Right cardiac atrium (tissue), 5 donors: ENCODE measurements around the gene MAPKAP1. TPM values are rescaled to one million over a fixed set of nuclear protein-coding genes. Genes with fewer than 3 reads are reported as not detected.
"Not testable (repeated sequence)": the region's sequence is repeated elsewhere in the genome, so short reads cannot be mapped to it uniquely, and the experiment has no call there.

ENCODE experiments used
- ATAC-seq, 2 donors: fragments of 200-7000 bp; cut with Tn5 transposase; one replicate each; pipeline versions ENCODE4 v1.8.0 to v1.9.1; 2020; ENCODE audit warnings: moderate library complexity in 2 of 2, mild to moderate bottlenecking in 1 of 2
- DNase-seq, 3 donors: peaks; one replicate each; pipeline ENCODE4 v3.0.0-alpha.2; 2020
- H3K27ac ChIP-seq: one replicate; pipeline ENCODE4 v1.5.1; 2013; ENCODE audit warnings: mild to moderate bottlenecking, low read length, control low read depth, moderate library complexity
- H3K27me3 ChIP-seq: one replicate; pipeline ENCODE4 v1.6.1; 2013; ENCODE audit not compliant: control insufficient read depth, insufficient read depth
- H3K4me1 ChIP-seq: one replicate; pipeline ENCODE4 v1.6.1; 2013; ENCODE audit warnings: low read length; ENCODE audit not compliant: control insufficient read depth, insufficient read depth
- H3K4me3 ChIP-seq: one replicate; pipeline ENCODE4 v1.5.1; 2013; ENCODE audit warnings: low read length, control low read depth
- H3K9me3 ChIP-seq: one replicate; pipeline ENCODE4 v1.6.1; 2013; ENCODE audit warnings: low read length; ENCODE audit not compliant: control insufficient read depth
- WGBS: extraction: QIAGEN DNeasy Blood & Tissue Kit; methylation state at CpG from one replicate; pipeline ENCODE4 v1.1.7; 2013; 5-methylcytosine and 5-hydroxymethylcytosine counted together
- intact Hi-C, 4 donors: fragments of 100-400 bp; cut with DNase I; formaldehyde crosslinking; loops; one replicate each; pipeline versions ENCODE4 v1.11.0 to v1.14.0; 2022 to 2023
- polyA plus RNA-seq: library from polyadenylated mRNA; stranded (reverse); fragments of 200-250 nt; gene quantifications from one replicate; pipeline ENCODE4 v1.2.3, GENCODE V29; 2013
- total RNA-seq, 4 donors: library from RNA; stranded (reverse); fragmentation: NEBNext Ultra II Directional; extraction: Animal tissue kit (Norgen Biotek cat#: 25700); gene quantifications; one replicate each; pipeline ENCODE4 v1.2.1, GENCODE V29; 2021
- donor health status: healthy with polysubstance abuse.
- donor health status: DM: no; HTN: yes; CAD: no.
- donor health status: DM: no; HTN: no; CAD: no.
- donor health status: DM: no; HTN: yes; CAD: no; lungs with severe emphysema.
- donor health status: DM: yes; HTN: yes; CAD: no.

Gene MAPKAP1
- total and polyA plus RNA-seq, 5 donors: 97.1 to 116 (median 108) TPM

DNA sequence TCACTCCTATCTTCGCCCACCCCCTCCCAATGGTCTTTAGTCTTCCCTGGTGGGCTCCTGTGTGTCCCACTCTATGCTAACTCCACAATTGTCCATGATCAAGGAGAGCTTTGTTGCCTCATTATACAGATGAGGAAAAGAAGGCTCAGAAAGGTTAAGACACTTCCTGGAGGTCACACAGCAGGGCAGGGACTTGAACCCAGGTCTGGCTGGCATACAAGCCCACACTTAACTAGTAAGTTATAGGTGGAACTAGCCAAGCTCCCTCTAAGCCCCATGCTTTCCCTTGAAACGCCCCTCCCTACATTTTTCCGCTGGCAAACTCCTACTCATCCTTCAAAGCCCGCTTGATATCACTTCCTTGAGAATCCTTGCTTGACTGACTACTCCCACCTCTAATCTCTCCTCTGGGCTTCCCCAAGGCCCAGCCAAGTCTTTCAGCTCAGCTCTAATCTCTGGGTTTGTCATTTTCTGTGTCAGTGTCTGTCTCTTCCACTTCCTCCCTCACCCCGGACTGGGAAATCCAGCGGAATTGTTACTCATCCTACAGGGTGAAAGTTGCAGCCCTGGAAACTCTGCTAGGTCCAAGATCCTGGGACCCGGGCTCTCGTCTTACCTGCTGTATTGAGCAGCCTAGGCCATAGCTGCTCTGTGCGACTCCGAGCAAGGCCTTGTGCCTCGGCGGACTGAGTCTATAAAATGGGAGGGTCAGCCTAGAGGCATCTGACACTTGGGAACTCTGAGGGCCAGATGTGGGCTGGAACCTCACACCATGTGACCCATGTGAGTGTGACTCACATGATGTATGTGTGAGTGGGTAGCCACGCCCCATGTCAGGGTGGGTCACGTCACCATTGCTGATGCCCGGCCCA lies 300.8 kb downstream of the MAPKAP1 start:
- intact Hi-C loops: loop anchor here (2.0 to 10.0 kb wide), 6 partner anchors 226 to 823 kb away; no protein-coding TSS in a partner anchor
- DNase-seq (no peak), ATAC-seq (no peak)
- Histone ChIP-seq H3K4me1 (no peaks in the 10 kb centered on the region), H3K27ac (no peak overlapping the region), H3K9me3 (no peaks in the 10 kb centered on the region), H3K27me3 (no peaks in the 10 kb centered on the region), H3K4me3 (no peak overlapping the region)
- 87% methylated on average over 15 of the region's 15 CpGs for WGBS

DNA sequence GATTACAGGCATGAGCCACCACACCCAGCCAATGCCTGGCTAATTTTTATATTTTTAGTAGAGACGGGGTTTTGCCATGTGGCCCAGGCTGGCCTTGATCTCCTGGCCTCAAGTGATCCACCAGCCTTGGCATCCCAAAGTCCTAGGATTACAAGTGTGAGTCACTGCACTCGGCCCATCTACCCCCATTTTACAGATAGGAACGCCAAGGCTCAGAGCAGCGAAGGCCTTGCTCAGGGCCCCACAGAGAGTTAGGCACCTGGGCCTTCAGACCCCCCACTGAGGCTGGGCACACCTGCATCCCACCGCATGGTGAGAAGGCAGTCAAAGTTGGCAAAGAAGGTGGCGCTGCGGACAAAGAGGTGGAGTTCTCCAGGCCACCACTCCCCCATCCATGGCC lies 302.3 kb downstream of the MAPKAP1 start:
- Histone ChIP-seq H3K9me3 (no peaks in the 10 kb centered on the region), H3K4me3 (no peak overlapping the region), H3K4me1 (no peaks in the 10 kb centered on the region), H3K27me3 (no peaks in the 10 kb centered on the region), H3K27ac (no peak overlapping the region)
- ATAC-seq (no peak), DNase-seq (no peak)
- intact Hi-C loops: loop anchor here in 3 of 4 donors (5.0 to 10.0 kb wide), 5 partner anchors 228 to 823 kb away; no protein-coding TSS in a partner anchor
- WGBS: 88% methylated on average over 7 of the region's 7 CpGs

DNA sequence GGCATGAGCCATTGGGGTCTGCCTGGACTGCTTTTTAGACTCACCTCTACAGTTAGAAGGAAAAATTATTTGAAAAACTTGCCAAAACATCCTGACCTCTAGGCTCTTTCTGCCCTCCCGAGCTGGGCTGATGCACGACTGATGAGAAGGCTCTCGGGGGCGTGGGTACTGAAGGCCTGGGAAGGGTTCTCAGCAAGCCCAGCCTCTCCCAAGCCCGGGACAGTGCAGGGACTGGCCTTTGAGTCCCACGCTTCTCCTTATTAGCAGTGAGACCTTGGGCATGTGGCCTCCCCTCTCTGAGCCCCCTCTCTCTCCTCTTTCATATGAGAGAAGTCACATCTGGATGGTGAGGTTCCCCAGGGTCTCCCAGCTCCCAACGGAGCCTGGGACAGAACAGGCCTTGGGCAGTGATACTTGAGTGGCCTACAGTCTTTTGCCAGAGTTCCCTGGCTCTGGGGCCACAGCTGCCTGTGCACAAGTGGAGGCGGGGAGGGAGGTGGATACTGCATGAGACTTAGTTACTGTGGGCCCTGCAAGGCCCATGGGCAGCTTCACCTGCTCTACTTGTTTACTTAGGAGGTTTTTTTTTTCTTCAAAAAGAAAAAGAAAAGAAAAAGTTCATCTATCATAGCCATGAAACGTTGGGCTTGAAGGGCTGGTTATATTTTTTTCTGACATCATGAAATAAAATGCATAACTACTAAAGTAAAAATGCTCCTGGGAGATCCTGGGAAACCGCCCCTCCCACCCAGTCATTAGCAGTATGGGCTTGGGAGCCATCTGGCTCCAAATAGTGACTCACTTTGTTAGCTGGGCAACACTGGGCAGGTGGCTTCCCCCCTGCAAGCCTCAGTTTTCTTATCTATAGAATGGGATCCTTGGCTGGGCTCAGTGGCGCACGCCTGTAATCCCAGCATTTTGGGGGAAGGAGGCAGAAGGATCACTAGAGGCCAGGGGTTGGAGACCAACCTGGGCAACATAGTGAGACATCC lies 306.0 kb downstream of the MAPKAP1 start:
- WGBS: 82% methylated on average over 12 of the region's 12 CpGs

DNA sequence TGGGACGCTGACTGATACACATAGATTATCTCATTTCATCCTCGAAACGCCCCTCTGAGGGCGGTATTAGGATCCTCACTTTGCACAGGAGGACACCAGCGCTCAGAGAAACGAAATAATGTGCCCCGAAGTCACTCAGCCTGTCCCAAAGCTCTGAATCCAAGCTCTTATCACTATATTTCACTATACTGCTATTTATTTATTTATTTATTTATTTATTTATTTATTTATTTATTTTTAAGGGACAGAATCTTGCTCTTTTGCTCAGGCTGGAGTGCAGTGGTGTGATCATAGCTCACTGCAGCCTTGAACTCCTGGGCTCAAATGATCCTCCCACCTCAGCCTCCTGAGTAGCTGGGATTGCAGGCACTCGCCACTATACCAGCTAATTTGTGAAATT lies 306.8 kb downstream of the MAPKAP1 start:
- intact Hi-C loops: loop anchor here in 2 of 4 donors (10.0 kb wide), 2 partner anchors 235 to 825 kb away; no protein-coding TSS in a partner anchor
- not testable (repeated sequence) for H3K4me1 ChIP-seq, DNase-seq, H3K4me3 ChIP-seq, ATAC-seq, H3K27ac ChIP-seq, H3K27me3 ChIP-seq, H3K9me3 ChIP-seq
- 87% methylated on average over 8 of the region's 8 CpGs for WGBS

More for the DNA sequence above, 306.0 kb downstream of the MAPKAP1 start:
- H3K27me3 ChIP-seq: no peaks in the 10 kb centered on the region
- no peak overlapping the region for H3K4me3 ChIP-seq
- no peaks in the 10 kb centered on the region for H3K9me3 ChIP-seq
- no peaks in the 10 kb centered on the region for H3K4me1 ChIP-seq
- ATAC-seq (no peak), DNase-seq (peak in 1 of 3 donors; percentile 22)
- intact Hi-C loops: loop anchor here in 2 of 4 donors (10.0 kb wide), 2 partner anchors 234 to 824 kb away; no protein-coding TSS in a partner anchor
- H3K27ac ChIP-seq: no peak overlapping the region

DNA sequence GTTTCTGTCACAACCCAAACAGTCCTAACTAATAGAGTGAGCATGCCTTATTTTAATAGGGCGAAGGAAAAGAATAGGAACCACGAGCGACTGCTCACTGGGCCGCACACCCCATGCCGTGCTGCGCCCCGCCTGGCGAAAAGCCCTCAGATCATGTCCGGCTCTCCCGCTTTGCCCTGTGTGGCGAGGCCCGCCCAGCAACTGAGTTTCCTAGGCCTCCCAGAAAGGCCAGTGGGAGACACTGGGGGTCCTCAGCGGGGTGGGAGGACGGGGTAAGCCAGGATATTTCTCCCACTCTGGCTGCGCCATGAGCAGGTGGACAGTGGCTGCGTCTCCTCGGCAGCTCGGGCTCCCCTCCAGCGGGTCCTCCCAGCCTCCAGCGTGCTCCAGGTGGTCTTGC lies 307.3 kb downstream of the MAPKAP1 start:
- WGBS: 94% methylated on average over 20 of the region's 20 CpGs
- DNase-seq (no peak), ATAC-seq (no peak)
- Histone ChIP-seq H3K4me1 (no peaks in the 10 kb centered on the region), H3K27ac (no peak overlapping the region), H3K4me3 (no peak overlapping the region), H3K27me3 (no peaks in the 10 kb centered on the region), H3K9me3 (no peaks in the 10 kb centered on the region)
- intact Hi-C loops: loop anchor here in 2 of 4 donors (10.0 kb wide), 2 partner anchors 235 to 825 kb away; no protein-coding TSS in a partner anchor

DNA sequence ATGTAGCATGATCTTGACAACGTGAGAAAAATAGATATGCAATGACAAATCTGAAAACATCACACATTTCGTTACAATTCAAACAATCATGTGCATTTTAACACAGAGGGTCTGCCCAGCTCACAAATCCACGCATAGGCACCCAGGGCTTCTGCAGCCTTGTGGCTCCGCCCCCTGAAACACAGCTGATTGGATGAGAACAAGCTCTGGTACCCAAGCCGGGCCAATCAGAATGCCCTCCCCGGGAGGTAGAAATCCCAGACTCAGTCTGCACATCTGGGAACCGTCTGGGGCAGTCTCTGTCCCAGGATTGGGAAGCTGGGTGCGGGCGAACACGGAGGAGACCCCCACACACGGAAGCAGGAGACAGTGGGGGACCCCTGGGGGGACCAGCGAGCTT lies 307.8 kb downstream of the MAPKAP1 start:
- DNase-seq (no peak), ATAC-seq (no peak)
- 91% methylated on average over 12 of the region's 12 CpGs for WGBS
- H3K27ac ChIP-seq: no peak overlapping the region
- no peaks in the 10 kb centered on the region for H3K27me3 ChIP-seq
- H3K4me3 ChIP-seq: no peak overlapping the region
- no peaks in the 10 kb centered on the region for H3K4me1 ChIP-seq
- intact Hi-C loops: no loop called here
- H3K9me3 ChIP-seq: no peaks in the 10 kb centered on the region

DNA sequence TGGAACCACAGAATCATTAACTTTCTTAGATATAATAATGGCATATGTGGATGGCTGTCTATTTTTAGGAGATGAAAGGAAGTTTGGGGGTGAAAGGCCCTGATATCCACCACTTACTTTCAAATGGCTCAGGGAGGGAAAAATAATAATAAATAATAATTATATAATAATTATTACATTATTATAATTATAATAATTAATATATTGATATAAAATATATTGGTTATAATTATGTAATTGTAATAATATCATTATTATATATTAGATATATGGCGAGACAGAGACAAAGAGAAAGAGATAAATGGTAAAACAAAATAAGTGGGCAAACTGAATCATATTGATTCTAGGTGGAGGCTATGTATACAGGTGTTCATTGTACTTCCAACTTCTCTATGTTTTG lies 308.8 kb downstream of the MAPKAP1 start:
- no peak for DNase-seq
- Histone ChIP-seq H3K27me3 (no peaks in the 10 kb centered on the region), H3K4me3 (no peak overlapping the region), H3K27ac (no peak overlapping the region), H3K4me1 (no peaks in the 10 kb centered on the region), H3K9me3 (no peaks in the 10 kb centered on the region)
- WGBS: 96% methylated on average over 1 of the region's 1 CpG
- intact Hi-C loops: no loop called here
- no peak for ATAC-seq

DNA sequence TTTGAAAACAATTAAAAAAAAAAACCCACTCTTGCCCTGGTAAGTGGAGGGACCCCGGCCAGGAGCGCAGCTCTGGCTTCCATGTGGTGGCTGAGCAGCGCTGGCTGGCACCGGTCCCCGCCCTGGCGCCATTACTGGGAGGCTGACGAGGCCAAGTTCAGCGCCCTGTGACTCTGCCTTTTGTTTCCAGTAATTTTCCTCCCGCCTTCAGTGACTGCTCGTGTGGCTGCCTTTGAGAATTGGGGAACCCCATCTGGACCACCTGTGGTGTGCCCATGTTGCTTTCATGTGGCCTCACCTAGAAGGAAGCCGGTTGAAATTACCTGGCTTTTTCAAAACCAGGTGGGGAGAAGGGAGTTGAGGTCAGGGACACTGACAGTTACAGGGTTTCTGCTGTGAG lies 309.3 kb downstream of the MAPKAP1 start:
- ATAC-seq (no peak), DNase-seq (peak in 1 of 3 donors; percentile 24)
- H3K27ac ChIP-seq: no peak overlapping the region
- H3K4me1 ChIP-seq: no peaks in the 10 kb centered on the region
- no peaks in the 10 kb centered on the region for H3K9me3 ChIP-seq
- no peaks in the 10 kb centered on the region for H3K27me3 ChIP-seq
- intact Hi-C loops: no loop called here
- no peak overlapping the region for H3K4me3 ChIP-seq
- 79% methylated on average over 11 of the region's 11 CpGs for WGBS

DNA sequence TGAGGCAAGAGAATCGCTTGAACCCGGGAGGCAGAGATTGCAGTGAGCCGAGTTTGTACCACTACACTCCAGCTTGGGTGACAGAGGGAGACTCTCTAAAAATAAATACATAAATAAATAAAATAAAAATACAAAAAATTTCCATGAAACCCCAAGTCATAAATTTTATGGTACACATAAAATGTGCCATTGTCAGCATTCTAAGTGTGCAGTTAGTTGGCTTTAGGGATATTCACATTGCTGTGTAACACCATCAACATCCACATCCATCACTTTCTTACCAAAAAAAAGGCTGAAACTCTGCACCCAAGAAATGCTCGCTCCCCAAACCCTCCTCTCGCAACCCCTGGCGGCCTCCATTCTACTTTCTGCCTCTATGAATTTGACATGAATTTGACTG lies 310.2 kb downstream of the MAPKAP1 start:
- intact Hi-C loops: no loop called here
- no peaks in the 10 kb centered on the region for H3K9me3 ChIP-seq
- 94% methylated on average over 6 of the region's 6 CpGs for WGBS
- no peak overlapping the region for H3K4me3 ChIP-seq
- H3K4me1 ChIP-seq: no peaks in the 10 kb centered on the region
- no peak for ATAC-seq
- no peak overlapping the region for H3K27ac ChIP-seq
- H3K27me3 ChIP-seq: no peaks in the 10 kb centered on the region
- peak in 1 of 3 donors; percentile 23 for DNase-seq

DNA sequence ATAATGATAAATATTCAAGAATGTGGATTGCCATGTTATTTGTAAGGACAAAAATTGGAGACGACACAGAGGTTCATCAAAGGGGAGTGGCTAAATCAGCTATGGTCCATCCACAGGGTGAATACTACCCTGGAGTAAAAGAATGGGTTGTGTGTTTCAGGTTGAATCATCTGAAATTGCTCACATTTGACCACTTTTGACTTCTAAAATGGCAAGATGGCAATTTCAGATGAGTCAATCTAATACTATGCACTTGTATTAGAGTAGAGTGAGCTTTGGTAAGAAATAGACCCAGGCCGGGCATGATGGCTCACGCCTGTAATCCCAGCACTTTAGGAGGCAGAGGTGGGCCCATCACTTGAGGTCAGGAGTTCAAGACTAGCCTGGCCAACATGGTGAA lies 313.6 kb downstream of the MAPKAP1 start:
- ATAC-seq: no peak
- intact Hi-C loops: no loop called here
- WGBS: 93% methylated on average over 3 of the region's 3 CpGs
- Histone ChIP-seq H3K9me3 (no peaks in the 10 kb centered on the region), H3K27ac (no peak overlapping the region), H3K27me3 (no peaks in the 10 kb centered on the region), H3K4me3 (no peak overlapping the region), H3K4me1 (no peaks in the 10 kb centered on the region)
- no peak for DNase-seq
